ENCODE results near the gene OSBPL8.
"Not testable (repeated sequence)": the region's sequence is repeated elsewhere in the genome, so short reads cannot be mapped to it uniquely, and the experiment has no call there.

Gene OSBPL8

GRCh38 chr12:76520348-76520747 lies 39.2 kb downstream of the OSBPL8 start:
- DNase-seq, result no peak

- peak; percentile 24 for DNase-seq
Observed at GRCh38 chr12:76519538-76519937, 40.0 kb downstream of the OSBPL8 start.

- DNase-seq, result no peak
Observed at GRCh38 chr12:76518699-76519098, 40.9 kb downstream of the OSBPL8 start.

- no peak for DNase-seq
Observed at GRCh38 chr12:76515271-76515670, 44.3 kb downstream of the OSBPL8 start.

GRCh38 chr12:76511116-76511716 lies 48.4 kb downstream of the OSBPL8 start:
- DNase-seq, result not testable (repeated sequence)

- no peak for DNase-seq
Observed at GRCh38 chr12:76508128-76508980, 51.2 kb downstream of the OSBPL8 start.

- no peak for DNase-seq
Observed at GRCh38 chr12:76506149-76506548, 53.4 kb downstream of the OSBPL8 start.

- DNase-seq, result no peak
Observed at GRCh38 chr12:76505050-76505449, 54.5 kb downstream of the OSBPL8 start.

- no peak for DNase-seq
Observed at GRCh38 chr12:76504606-76505005, 55.0 kb downstream of the OSBPL8 start.

- no peak for DNase-seq
Observed at GRCh38 chr12:76503957-76504356, 55.6 kb downstream of the OSBPL8 start.

GRCh38 chr12:76501390-76501789 lies 58.2 kb downstream of the OSBPL8 start:
- no peak for DNase-seq

- DNase-seq, result not testable (repeated sequence)
Observed at GRCh38 chr12:76499136-76499535, 60.4 kb downstream of the OSBPL8 start.

GRCh38 chr12:76495556-76495955 lies 64.0 kb downstream of the OSBPL8 start:
- DNase-seq, result no peak

- DNase-seq, result no peak
Observed at GRCh38 chr12:76491292-76491691, 68.3 kb downstream of the OSBPL8 start.

GRCh38 chr12:76490763-76491162 lies 68.8 kb downstream of the OSBPL8 start:
- DNase-seq, result no peak

- DNase-seq, result no peak
Observed at GRCh38 chr12:76489737-76490136, 69.8 kb downstream of the OSBPL8 start.

GRCh38 chr12:76486011-76486410 lies 73.6 kb downstream of the OSBPL8 start:
- DNase-seq, result no peak

GRCh38 chr12:76480796-76481195 lies 78.8 kb downstream of the OSBPL8 start:
- DNase-seq, result no peak

- DNase-seq, result no peak
Observed at GRCh38 chr12:76478045-76478444, 81.5 kb downstream of the OSBPL8 start.

- DNase-seq, result peak; percentile 4
Observed at GRCh38 chr12:76472862-76473261, 86.7 kb downstream of the OSBPL8 start.

- DNase-seq, result no peak
Observed at GRCh38 chr12:76471579-76471978, 88.0 kb downstream of the OSBPL8 start.

- DNase-seq, result peak; percentile 55
Observed at GRCh38 chr12:76470028-76470939, 89.3 kb downstream of the OSBPL8 start.

GRCh38 chr12:76464631-76465166 lies 94.9 kb downstream of the OSBPL8 start:
- DNase-seq, result no peak
